ENCODE data around the gene RBM26. TPM values are rescaled to one million over a fixed set of nuclear protein-coding genes. Genes with fewer than 3 reads are reported as not detected.

Gene RBM26
- total RNA-seq, 1 experiment from 2014 or later: 70.5 TPM

GRCh38 chr13:79423340-79423739 lies 17.3 kb upstream of the RBM26 start:
- H4K8ac ChIP-seq (replicated peaks; ENCODE audit: insufficient read length, low read depth, low read length): no peak overlapping the region
- no peak overlapping the region for H3K4ac ChIP-seq (ENCODE audit: low read depth, low read length)
- H4K20me1 ChIP-seq (ENCODE audit: control insufficient read depth, insufficient read depth, insufficient read length): no peaks in the 10 kb centered on the region
- H2BK12ac ChIP-seq (ENCODE audit: insufficient read length, low read depth, low read length): no peak overlapping the region
- no peaks in the 10 kb centered on the region for H3K79me1 ChIP-seq (ENCODE audit: insufficient read depth, low read depth, low read length, poor library complexity, severe bottlenecking)
- no peak overlapping the region for H2BK15ac ChIP-seq (ENCODE audit: low read depth, low read length)
- no peak for DNase-seq
- H3T11ph ChIP-seq (ENCODE audit: low read length): no peak overlapping the region
- H4K91ac ChIP-seq (ENCODE audit: insufficient read length, low read depth, low read length): no peak overlapping the region
- no peaks in the 10 kb centered on the region for H3K4me1 ChIP-seq (ENCODE audit: insufficient read depth, low read length)
- H3K36me3 Mint-ChIP-seq (ENCODE audit: insufficient read depth in 1 of 3, low read depth in 3 of 3): no peaks in the 10 kb centered on the region
- H3K27me3 Mint-ChIP-seq (ENCODE audit: low read depth): peaks cover 2% of the 10 kb centered on the region; the same call in 1 of the 2 replicates
- no peak overlapping the region for H3K4me2 ChIP-seq (ENCODE audit: insufficient read depth, insufficient read length, low read length)
- no peak overlapping the region for H3K27ac ChIP-seq (ENCODE audit: insufficient read length, low read depth, low read length)
- H3K56ac ChIP-seq (ENCODE audit: insufficient read length, low read depth, low read length): no peak overlapping the region
- H3K18ac ChIP-seq (ENCODE audit: insufficient read length, low read depth, low read length): no peak overlapping the region
- 0 out of 4 replicates have a peak, but pooled peaks cover 0 to 2% of the 10 kb centered on the region in 2 experiments for H3K4me1 Mint-ChIP-seq
- no peak overlapping the region for H4K5ac ChIP-seq (ENCODE audit: insufficient read length, low read depth, low read length)
- no peak overlapping the region for H2BK120ac ChIP-seq (ENCODE audit: low read depth, low read length, poor library complexity, severe bottlenecking)
- H2BK5ac ChIP-seq (ENCODE audit: insufficient read length, low read length): no peak overlapping the region
- WGBS (ENCODE audit: extremely low coverage, insufficient read length, low lambda C conversion rate): no CpG with 5 or more reads among the region's 4 CpGs
- no peak overlapping the region for H3K9ac ChIP-seq (ENCODE audit: extremely low read depth, insufficient read length, low read length)
- no peak for TF ChIP-seq CTCF (conservative IDR thresholded peaks at IDR 0.05)
- H2AFZ ChIP-seq (ENCODE audit: low read length): no peak overlapping the region
- H3K23me2 ChIP-seq (ENCODE audit: insufficient read length, low read depth, low read length, poor library complexity, severe bottlenecking): no peaks in the 10 kb centered on the region
- no peak overlapping the region for H2AK5ac ChIP-seq (ENCODE audit: insufficient read length, low read length)
- no peaks in the 10 kb centered on the region for H3K9me3 ChIP-seq (ENCODE audit: control insufficient read depth, low read depth, low read length)
- no peaks in the 10 kb centered on the region for H3K27me3 ChIP-seq (ENCODE audit: insufficient read depth, low read length)
- H3K14ac ChIP-seq (ENCODE audit: insufficient read depth, low read length): no peak overlapping the region
- H3K27ac Mint-ChIP-seq: no peak overlapping the region
- H2BK20ac ChIP-seq (ENCODE audit: low read depth, low read length, poor library complexity, severe bottlenecking): no peak overlapping the region
- H3K23ac ChIP-seq (ENCODE audit: insufficient read length, low read depth, low read length): no peak overlapping the region
- no peak overlapping the region for H3K4me3 Mint-ChIP-seq
- no peaks in the 10 kb centered on the region for H3K9me3 Mint-ChIP-seq
- H3K79me2 ChIP-seq (ENCODE audit: insufficient read depth, low read length): no peaks in the 10 kb centered on the region
